HL-60 (cell line): ENCODE results near the gene WDR35.

Experiments
- CTCF ChIP-seq: IDR thresholded peaks from one replicate; pipeline ENCODE4 v1.5.1; 2011; ENCODE audit warnings: low read length, control low read depth, inconsistent platforms; ENCODE audit not compliant: insufficient read depth
- GABPA ChIP-seq: IDR thresholded peaks from 2 replicates; pipeline ENCODE4 v1.6.1; 2012; ENCODE audit warnings: low read depth
- POLR2AphosphoS5 ChIP-seq: IDR thresholded peaks from 2 replicates; pipeline ENCODE4 v1.6.1; 2012; ENCODE audit warnings: low read depth
- REST ChIP-seq: IDR thresholded peaks from 2 replicates; pipeline ENCODE4 v1.6.1; 2012; ENCODE audit warnings: low read depth; ENCODE audit not compliant: insufficient replicate concordance

GRCh38 chr2:19876751-19877150, 113.2 kb downstream of the WDR35 start:
- TF ChIP-seq CTCF (no peak), POLR2AphosphoS5 (no peak), REST (no peak), GABPA (no peak)
